ENCODE measurements around the gene PKN2. TPM values are rescaled to one million over a fixed set of nuclear protein-coding genes. Genes with fewer than 3 reads are reported as not detected.

Gene PKN2
- total and polyA plus RNA-seq, 2 of the 8 experiments (the other 6 are each of a cell fraction or from before 2014, with no cell fraction given): 7.8 to 32.0 TPM

DNA sequence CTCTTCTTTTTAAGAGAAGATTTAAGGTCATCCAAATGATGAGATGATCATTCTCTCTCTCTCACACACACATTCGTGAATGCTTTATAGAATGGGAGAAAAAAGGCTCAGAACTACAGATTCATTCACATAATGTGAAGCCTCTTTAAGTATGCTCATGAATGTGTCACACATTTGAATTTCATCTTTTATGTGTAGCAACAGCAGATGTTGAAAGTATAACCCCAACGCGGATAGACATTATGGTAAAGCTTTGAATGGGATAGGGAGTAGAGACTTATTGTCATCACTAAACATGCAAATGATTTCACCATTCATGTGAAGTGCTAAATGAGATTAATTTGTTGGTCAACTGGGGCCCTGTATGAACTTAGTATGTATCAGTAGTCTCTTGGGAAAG is 15.7 kb upstream of the PKN2 start:
- Histone ChIP-seq H3K56ac (replicated peaks; ENCODE audit: insufficient read length, low read depth, low read length) (no peak overlapping the region), H3K23ac (ENCODE audit: insufficient read length) (no peak overlapping the region), H3K23me2 (ENCODE audit: low read depth, low read length) (no peaks in the 10 kb centered on the region), H2BK20ac (ENCODE audit: low read length) (no peak overlapping the region), H3K27me3 (replicated peaks in 1 of 4; ENCODE audit: control insufficient read depth in 3 of 4, extremely low read depth in 1 of 4, insufficient read depth in 3 of 4, low read length in 3 of 4) (no peaks in the 10 kb centered on the region), H2BK120ac (replicated peaks; ENCODE audit: low read depth, low read length) (no peak overlapping the region), H4K5ac (ENCODE audit: insufficient read length, low read depth, low read length) (no peak overlapping the region), H3K36me3 (ENCODE audit: control insufficient read depth in 2 of 4, insufficient read depth in 4 of 4, low read length in 3 of 4) (no peaks in the 10 kb centered on the region), H4K91ac (replicated peaks; ENCODE audit: insufficient read length, low read length) (no peak overlapping the region), H2BK15ac (ENCODE audit: low read length) (no peak overlapping the region), H3K9ac (replicated peaks in 1 of 4; ENCODE audit: extremely low read depth in 1 of 4, low read depth in 3 of 4, low read length in 3 of 4) (no peak overlapping the region), H2AFZ (ENCODE audit: low read length) (no peak overlapping the region), H3K9me3 (ENCODE audit: insufficient read depth in 2 of 2, low read depth in 1 of 2, low read length in 1 of 2) (no peaks in the 10 kb centered on the region), H3K79me2 (ENCODE audit: control insufficient read depth in 1 of 2, insufficient read depth in 2 of 2, low read length in 2 of 2) (no peaks in the 10 kb centered on the region), H2AK5ac (ENCODE audit: low read depth, low read length) (no peak overlapping the region), H3K4me1 (replicated peaks in 1 of 4; ENCODE audit: control insufficient read depth in 3 of 4, insufficient read depth in 4 of 4, low read length in 3 of 4) (no peaks in the 10 kb centered on the region), H3K79me1 (ENCODE audit: low read depth, low read length) (no peaks in the 10 kb centered on the region), H2BK5ac (ENCODE audit: low read depth, low read length) (no peak overlapping the region), H3K14ac (ENCODE audit: insufficient read length) (no peak overlapping the region), H3K4me2 (ENCODE audit: insufficient read depth in 1 of 2, low read depth in 2 of 2, low read length in 2 of 2) (no peak overlapping the region), H4K8ac (ENCODE audit: extremely low read depth, insufficient read depth, low read length) (no peak overlapping the region), H4K20me1 (replicated peaks in 1 of 2; ENCODE audit: control insufficient read depth in 1 of 2, insufficient read depth in 2 of 2, low read length in 2 of 2) (no peaks in the 10 kb centered on the region), H3K4me3 (ENCODE audit: extremely low read depth in 1 of 4, insufficient read depth in 2 of 4, low read depth in 3 of 4, low read length in 4 of 4) (no peak overlapping the region), H3K27ac (ENCODE audit: low read depth, low read length) (no peak overlapping the region), H2BK12ac (ENCODE audit: low read depth, low read length) (no peak overlapping the region), H3K4ac (replicated peaks; ENCODE audit: insufficient read length, low read depth, low read length) (no peak overlapping the region), H3K18ac (ENCODE audit: extremely low read depth, low read length) (no peak overlapping the region)
- TF ChIP-seq SRF (IDR thresholded peaks at IDR 0.05; ENCODE audit: low read depth, low read length): no peak
- TF ChIP-seq CBX5 (IDR thresholded peaks at IDR 0.05; ENCODE audit: low read depth, low read length): no peak
- no peak for TF ChIP-seq TAF1 (IDR thresholded peaks at IDR 0.05; ENCODE audit: low read depth, low read length)
- no peak for DNase-seq (ENCODE audit: low read depth in 1 of 2, low spot score in 2 of 2)
- no peak for FAIRE-seq
- 91% methylated on average over 3 of the region's 3 CpGs; no CpG with 5 or more reads in 1 of the 2 experiments for WGBS, 2 experiments (ENCODE audit: extremely low coverage in 1 of 2, insufficient coverage in 1 of 2, insufficient read length in 1 of 2, insufficient replicate concordance in 2 of 2, low coverage in 1 of 2, low lambda C conversion rate in 2 of 2, missing lambda C conversion rate in 1 of 2)
- POLR2A ChIA-PET (ENCODE audit: partially characterized antibody): interaction anchor here (0.6 to 0.9 kb wide), 2 partner anchors 17 to 574 kb away, joined by 3 to 4 read pairs; no protein-coding TSS in a partner anchor
- CTCF ChIA-PET (ENCODE audit: partially characterized antibody): interaction anchor here (0.6 to 5.5 kb wide), 4 partner anchors 13 to 806 kb away, joined by 3 to 43 read pairs (median 4); partner anchors contain the start of gene PKN2

All from H1 (cell line).